ENCODE results near the gene UFSP1.

Gene UFSP1

DNA sequence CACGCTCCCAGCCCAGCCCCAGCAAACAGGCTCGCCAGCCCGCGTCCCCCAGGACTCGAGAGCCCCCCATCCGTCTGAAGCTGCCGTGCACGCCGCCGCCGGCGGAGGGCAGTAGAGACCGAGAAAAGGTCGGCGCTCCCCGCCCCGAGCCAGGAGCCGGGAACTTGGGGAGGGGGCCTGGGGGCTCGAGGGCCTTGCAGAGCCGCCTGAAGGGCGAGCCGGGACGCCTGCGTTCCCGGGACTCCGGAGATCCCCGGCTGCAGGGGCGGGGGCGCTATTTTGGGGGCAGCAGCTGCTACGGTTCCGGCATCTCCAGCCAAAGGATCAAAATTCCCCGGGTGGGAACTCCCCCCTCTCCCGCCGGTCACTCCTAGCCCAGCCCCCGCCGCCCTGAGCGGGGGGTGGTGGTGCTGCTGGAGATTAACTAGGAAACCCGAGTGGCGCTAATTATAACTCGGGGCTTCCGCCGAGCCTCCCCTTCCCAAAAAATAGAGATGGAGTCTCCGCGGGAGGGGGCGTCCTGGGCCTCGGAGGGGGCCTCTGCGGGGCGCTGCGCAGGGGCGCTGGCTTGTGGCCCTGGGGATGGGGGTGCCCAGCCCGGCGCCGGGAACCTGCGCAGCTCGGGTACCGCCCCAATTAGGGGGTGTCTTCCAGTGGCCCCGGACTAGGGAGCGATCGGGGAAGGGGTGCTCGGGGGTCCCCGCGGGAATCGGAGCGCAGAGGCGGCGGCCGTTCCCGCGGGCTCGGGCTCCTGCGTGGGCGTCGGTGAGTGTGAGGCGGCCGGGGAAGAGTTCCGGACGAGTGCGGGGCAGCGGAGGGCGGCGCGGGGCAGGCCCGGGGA is 5.6 kb upstream of the UFSP1 start:
- DNase-seq, result no peak

DNA sequence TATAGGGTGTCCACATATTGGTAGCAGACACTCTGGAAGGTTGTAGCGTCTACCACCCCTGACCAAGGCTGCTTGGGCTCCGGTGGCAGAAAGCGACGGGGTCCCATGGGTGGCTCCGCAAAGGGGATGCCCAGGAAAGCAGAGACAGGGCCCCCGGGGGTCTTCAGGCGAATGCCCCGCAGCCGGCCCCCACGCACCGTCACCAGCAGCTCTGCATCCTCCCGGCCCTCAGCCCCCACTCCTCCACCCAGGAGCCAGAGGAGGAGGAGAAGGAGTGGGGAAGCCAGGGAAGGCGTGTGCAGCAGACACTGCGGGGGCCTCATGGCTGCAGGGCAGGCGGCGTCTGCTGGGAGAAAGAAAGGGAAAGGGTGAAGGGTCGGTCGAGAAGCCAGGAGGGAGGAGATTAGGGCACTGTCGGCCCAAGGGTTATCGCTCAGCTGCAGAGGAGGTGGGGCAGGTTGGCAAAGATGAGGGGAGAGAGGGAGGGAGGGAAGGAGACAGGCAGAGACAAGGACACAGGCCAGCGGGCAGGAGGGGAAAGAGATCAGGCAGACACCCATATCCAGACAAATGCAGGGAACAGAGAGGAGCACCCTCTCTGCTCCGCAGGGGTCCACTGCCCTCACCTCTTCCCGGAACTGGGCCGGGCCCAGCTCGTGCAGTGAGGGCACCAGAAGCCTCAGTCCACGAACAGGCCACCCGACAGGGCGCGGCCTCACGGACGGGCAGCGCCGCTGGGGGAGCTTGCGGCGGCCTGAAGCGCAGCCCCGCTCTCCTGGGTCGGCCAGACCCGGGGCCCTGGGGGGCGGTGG is 4.6 kb upstream of the UFSP1 start:
- no peak for DNase-seq

DNA sequence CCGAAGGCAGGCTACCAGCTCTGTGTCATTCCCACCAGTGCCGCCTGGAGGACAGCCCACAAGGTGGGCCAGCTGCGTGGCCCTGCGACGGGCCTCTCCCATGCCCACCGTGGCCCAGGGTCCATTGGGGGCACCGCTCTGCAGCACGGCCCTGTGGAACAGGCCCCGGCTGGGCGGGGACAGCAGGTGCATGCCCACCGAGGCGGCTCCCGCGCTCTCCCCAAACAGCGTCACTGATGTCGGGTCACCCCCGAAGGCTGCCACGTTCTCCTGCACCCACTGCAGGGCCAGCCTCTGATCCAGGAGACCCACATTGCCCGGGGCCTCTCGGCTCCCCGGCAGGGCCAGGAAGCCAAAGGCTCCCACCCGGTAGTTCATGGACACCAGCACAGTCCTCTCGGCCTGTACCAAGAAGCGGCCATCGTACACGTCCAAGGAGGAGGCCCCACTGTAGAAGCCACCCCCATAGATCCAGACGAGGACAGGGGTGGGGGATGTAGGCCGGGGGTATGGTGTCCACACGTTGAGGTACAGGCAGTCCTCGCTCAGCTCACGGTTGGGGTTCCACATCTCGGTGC is 3.9 kb upstream of the UFSP1 start:
- no peak for DNase-seq

DNA sequence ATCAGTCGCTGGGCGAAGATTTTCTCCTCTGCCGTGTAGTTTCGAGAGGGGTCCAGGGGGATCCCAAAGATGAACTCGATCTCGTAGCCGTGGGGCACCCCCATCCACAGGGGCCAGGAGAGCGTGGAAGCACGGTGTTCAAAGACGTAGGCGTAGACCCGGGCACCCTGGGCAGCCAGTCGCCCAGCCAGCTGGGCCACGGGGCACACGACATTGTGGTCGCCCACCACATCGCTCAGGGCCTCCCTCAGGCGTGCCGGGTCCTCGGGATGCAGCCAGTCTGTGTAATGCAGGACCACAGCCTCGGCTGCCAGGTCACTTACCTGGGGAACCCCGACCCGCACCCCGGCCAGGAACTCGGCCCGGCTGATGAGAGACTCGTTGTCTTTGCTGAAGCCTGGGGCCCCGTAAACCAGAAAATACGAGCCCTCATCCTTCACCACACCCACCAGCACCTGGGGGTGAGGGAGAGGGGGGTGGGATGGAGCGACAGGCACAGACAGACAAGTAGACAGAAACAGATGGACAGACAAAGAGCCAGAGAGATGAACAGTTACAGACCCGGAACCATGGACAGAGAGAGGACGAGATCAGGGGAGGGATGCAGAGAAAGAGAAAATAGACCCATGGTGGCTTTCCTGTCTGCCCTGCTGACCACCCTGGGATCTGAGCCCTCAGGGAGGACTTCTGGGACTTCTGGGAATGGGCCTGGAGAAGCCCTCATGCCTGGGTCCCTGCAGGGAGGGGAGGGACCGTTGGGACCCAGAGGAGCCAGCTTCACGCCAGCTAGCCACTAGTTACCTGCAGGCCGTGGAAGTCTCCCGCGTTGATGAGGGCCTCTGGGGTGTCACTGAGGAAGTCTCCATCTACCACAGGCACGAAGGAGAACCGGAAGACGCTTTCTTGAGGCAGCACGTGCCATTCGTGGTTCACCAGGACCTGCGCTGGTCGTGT is 3.1 kb upstream of the UFSP1 start:
- no peak for DNase-seq

DNA sequence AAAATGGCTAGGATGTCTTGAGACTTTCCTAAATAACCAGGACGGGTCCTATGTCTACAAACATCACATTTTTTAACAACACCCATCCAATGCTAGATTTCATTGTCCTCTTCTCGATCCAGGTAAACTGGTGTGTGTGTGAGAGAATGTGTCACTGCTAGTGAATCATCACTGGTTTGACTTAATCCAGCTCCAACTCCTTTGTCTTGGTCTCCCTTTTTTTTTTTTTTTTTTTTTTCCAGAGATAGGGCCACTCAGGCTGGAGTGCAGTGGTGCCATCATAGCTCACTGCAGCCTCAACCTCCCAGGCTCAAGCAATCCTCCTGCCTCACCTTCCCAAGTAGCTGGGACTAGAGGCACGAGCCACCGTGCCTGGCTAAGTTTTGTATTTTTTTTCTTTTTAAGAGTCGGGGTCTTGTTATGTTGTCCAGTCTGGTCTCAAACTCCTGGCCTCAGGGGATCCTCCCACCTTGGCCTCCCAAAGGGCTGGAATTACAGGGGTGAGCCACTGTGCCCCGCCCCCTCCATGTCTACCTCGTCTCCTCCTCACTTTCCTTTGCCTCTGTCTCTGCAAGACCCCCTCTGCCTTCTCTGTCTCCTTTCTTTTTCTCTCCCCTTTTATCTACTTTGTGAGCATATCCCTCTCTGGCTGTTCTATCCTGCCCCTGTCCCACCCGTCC is 2.2 kb upstream of the UFSP1 start:
- DNase-seq, result no peak

DNA sequence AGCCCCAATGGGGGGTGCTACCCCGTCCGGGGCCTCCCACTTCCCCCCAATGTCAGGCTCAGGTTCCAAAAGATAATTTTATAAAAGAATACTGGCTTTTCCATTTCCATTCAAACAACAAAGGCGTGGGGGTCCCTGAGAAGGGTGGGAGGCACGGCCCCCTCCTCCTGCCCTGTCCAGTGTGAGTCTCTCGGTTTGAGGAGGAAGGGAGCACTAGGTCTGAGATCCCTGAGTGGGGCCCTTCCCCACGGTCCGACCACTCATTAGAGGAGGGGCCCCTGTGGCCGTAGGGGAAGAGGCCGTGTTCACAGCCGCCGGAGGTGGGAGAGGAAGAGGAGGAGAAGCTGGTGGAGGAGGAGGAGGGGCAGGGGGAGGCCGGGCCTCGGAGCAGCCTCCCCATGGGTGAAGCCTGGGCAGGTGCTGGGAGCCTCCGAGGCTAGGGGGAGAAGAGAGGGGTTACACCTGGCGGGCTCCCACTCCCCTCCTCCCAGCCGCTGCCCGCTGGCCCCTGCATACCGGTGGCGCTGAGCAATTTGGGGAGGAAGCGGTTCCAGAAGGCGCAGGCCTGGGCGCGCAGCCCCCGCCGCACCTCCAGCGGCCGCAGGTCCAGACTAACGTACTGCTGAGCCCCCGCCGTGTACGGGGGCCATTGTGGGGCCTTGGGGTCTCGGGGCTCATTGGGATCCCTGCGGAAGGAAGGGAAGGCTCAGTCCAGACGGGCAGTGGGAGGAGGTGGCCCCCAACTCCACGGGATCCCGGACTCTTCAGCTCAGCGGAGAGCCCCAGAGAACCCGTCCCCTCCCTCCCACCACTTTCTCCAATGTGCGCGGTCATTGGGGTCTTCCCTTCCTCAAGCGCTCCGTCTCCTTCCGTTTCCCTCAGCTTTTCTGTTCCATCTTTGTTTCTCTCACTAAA is 1.4 kb upstream of the UFSP1 start:
- DNase-seq, result no peak

DNA sequence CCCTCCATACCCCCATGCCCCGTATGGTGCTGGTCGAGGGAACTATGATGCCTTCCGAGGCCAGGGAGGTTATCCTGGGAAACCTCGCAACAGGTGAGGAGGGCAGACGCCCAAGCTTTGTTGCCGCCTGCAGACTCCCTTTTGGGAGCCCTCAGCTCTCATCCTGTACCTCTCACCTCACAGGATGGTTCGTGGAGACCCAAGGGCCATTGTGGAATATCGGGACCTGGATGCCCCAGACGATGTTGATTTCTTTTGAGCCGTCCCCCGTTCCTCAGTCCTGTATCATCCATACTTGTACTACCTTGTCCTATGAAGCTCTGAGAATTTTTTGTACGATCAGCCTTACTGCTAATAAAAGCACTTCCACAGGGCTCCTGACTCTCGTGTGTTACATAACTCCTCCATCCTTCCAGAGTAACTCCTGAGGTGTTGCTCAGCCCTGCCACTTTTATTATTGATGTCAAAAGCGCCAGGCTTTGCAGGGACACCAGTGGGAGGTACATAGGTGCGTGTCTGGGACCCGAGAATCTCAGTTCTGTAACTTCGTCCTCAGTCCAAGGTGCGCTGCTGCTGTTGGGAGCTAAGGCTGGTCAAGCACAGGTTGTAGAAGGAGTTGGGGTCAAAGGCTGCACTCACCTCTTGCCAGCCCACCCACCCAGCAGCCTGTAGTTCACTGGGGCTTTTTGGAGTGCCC is 1.1 kb downstream of the UFSP1 start:
- no peak for DNase-seq

DNA sequence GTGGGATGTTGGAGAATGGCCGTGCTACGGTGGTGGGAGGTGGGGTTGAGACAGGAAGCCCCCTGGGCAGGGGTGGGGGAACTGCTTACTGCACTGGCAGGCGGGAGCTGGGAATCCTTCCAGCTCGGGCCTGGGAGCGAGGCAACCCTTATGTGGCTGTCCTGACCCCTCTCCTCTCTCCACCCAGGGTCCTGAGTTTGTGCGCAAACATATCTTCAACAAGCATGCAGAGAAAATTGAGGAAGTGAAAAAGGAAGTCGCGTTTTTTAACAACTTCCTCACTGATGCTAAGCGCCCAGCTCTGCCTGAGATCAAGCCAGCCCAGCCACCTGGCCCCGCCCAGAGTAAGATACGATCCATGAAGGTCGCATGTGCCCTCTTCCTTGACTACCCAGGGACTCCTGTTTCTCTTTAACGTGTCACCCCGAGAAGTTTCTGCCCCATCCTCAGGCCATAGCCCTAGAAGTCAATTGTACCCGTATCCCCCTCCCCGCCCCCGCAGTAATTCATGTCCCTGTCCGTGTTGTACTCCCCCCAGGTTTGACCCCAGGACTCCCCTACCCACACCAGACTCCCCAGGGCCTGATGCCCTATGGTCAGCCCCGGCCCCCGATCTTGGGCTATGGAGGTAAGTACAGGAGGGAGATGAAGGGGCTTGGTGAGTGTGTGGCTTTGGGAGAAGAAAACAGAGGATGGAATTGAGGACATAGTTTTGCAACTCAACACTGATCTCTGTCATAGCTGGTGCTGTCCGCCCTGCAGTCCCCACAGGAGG is 1.8 kb downstream of the UFSP1 start:
- no peak for DNase-seq

DNA sequence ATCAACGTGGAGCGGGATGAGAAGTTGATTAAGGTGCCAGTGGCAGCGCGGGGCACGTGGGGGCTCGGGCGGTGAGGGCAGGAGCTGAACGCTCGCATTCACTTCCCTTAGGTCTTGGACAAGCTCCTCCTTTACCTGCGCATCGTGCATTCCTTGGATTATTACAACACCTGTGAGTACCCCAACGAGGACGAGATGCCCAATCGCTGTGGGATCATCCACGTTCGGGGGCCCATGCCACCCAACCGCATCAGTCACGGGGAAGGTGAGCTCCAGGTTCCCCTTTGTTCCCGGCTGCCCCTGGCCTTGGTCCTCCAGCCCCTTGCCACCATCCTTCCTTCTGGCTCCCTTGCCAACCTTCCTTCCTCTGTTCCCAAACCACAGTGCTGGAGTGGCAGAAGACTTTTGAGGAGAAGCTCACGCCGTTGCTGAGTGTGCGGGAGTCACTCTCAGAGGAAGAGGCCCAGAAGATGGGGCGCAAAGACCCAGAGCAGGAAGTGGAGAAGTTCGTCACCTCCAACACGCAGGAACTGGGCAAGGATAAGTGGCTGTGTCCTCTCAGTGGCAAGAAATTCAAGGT is 2.5 kb downstream of the UFSP1 start:
- no peak for DNase-seq

DNA sequence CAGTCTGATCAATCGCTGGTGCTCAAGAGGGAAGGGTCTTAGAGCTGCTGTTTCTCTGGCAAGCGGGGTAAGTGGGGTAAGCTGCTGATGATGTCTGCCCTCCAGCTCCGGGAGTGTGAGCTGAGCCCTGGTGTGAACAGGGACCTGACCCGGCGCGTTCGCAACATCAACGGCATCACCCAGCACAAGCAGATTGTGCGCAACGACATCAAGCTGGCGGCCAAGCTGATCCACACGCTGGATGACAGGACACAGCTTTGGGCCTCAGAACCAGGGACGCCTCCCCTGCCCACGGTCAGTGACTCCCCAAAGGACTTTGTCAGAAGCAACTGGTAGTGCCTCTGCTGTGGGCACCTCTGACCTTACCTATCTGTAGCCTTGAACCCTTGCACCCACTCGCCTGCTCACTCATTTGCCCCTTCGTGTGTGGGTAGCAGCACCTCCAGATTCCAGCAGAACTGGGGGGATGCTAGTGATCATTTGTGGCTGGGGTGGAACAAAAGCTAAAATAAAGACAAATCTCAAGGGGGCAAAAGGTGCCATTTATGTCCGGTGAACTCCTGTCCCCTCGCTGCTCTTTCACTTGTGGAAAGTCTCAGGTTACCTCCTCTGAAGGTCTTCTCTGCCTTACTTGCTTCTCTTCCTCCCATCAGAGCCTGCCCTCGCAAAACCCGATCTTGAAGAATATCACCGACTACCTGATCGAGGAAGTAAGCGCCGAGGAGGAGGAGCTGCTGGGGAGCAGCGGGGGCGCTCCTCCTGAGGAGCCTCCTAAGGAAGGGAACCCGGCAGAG is 3.2 kb downstream of the UFSP1 start:
- no peak for DNase-seq

DNA sequence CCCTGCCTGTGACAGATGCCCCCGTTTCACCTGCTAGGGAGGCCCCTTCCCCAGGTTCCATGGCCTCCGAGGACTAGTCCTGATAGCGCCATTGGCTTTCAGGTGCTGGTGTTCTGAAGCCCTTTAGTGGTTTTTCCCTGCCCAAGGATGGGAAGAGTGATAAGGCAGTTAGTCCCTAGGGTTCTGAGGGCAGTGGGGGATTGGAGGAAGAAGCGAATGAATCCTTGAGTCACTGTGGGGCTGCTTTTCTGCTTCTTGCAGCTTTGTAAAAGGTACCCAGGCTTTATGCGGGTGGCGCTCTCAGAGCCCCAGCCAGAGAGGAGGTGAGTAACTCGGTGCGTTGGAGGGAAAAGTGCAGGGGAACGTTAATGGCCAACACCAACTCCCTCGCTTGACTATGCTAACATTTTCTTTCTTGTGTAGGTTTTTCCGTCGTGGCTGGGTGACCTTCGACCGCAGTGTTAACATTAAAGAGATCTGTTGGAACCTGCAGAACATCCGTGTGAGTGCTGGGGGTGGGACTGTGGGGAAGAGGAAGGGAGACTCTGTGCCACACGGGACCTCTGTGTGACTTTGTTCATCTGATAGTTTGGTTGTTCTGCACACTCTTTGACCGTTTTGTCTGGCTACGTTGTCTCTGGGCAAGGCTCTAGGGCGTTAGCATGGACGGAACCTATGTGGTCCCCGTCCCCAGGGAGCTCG is 3.9 kb downstream of the UFSP1 start:
- DNase-seq, result no peak

DNA sequence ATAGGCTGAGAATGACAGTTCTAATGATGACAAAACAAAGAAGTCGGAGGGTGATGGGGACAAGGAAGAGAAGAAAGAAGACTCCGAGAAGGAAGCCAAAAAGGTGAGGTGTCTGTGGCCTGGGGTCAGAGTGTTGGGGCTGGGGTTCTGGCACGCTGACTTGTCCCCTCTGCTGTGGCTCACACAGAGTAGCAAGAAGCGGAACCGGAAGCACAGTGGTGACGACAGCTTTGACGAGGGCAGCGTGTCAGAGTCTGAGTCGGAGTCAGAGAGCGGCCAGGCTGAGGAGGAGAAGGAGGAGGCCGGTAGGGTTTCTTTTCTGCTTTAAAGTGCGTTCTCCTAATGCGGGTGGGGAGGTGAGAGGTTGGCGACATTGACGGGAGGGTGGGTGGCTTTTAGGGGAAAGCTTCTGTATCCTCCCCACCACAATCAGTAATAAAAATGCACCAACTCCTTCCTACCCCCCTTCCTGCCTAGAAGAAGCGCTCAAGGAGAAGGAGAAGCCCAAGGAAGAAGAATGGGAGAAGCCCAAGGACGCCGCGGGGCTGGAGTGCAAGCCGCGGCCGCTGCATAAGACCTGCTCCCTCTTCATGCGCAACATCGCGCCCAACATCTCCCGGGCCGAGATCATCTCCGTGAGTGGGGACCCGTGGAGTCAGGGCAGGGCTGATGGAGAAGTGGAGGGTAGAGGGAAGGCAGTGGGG is 4.6 kb downstream of the UFSP1 start:
- DNase-seq, result no peak

DNA sequence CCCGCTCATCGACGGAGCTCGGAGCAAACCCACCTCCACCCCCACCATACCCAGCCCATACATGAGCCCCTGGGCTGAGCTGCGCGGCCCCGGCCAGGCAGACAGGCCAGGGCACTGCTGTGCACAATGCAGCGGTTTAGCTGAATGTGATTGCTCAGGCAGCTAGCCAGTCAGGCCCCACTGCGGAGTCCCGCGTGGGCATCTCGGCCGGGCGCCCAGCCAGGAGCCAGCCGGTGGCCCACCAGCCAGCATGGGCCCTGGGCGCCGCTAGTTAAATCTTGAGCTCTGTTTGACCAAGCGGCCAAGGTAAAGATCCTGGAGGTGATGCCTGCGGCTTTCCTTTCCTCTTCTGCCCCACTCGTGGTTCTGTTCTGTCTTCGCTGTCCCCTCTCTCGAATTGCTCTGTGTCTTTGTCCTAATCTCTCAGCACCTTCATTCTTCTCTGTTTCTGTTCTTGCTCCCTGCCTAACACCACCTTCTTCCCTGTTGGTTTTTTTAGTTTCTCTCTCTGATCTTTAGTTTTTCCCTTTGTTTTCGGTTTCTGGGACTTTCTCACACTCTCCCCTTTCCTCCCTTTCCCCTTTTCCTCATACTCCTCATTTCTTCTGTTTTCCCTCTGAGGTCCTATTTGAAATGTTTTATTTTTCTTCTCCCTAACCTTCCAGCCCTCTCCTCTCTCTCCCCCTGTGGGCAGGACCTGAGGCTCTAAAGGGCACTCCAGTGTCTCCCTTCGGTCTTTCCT is 6.6 kb downstream of the UFSP1 start:
- no peak for DNase-seq

DNA sequence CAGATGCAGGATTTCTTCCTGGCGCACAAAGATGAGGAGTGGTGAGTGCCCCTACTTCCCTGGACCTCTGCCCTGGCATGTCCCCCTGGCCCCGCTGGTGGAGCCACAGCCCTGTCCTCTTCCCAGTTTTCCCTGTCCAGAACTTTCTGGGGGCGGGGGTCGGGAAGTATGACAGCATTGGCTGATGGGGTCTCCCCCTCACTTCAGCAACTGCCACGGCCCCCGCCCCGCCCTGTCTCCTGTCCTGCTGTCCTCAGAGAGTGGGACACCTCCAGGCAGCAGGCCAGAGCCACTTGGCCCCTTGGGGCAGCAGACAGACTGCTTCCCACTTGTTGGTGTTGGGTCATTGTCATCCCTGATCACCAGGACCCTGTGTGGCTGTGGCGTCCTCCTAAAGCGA is 7.3 kb downstream of the UFSP1 start:
- DNase-seq, result no peak

DNA sequence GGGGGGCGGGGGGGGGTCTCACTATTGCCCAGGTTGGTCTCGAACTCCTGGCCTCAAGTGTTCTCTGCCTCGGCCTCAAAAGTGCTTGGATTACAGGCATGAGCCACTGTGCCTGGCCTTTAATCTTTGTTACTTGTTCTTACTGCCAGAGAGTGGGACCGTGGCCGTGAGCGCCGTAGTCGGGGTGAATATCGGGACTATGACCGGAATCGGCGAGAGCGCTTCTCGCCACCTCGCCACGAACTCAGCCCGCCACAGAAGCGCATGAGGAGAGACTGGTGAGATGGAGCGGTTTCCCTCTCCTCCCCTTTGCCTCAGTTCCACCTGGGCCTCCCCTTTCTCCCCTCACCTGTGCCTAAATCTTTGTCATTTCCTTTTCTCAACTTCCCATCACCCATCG is 8.4 kb downstream of the UFSP1 start:
- DNase-seq, result no peak

DNA sequence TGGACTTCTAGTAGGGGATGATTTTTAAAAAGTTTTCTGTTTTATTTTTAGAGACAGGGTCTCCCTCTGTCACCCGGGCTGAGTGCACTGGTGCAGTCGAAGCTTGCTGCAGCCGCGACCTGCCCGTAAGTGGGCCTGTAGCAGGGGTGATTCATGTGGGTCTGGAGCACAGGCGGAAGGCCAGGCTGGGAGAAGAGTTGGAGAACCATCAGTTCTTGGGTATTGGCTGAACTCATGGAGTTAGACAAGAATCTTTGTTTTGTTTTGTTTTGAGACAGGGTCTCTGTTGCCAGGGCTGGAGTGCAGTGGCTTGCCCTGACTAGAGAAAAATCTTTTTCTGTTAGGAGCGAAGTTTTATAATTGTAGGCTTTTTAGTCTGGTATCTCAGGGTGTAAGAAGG is 8.9 kb downstream of the UFSP1 start:
- DNase-seq, result no peak

Measured in NK-92 treated with Interleukin-12 subunit alpha and Interleukin-12 subunit beta, amount 100 ng/mL, for 24 hours (cell line).